ENCODE data around the gene ERCC1.

DNA sequence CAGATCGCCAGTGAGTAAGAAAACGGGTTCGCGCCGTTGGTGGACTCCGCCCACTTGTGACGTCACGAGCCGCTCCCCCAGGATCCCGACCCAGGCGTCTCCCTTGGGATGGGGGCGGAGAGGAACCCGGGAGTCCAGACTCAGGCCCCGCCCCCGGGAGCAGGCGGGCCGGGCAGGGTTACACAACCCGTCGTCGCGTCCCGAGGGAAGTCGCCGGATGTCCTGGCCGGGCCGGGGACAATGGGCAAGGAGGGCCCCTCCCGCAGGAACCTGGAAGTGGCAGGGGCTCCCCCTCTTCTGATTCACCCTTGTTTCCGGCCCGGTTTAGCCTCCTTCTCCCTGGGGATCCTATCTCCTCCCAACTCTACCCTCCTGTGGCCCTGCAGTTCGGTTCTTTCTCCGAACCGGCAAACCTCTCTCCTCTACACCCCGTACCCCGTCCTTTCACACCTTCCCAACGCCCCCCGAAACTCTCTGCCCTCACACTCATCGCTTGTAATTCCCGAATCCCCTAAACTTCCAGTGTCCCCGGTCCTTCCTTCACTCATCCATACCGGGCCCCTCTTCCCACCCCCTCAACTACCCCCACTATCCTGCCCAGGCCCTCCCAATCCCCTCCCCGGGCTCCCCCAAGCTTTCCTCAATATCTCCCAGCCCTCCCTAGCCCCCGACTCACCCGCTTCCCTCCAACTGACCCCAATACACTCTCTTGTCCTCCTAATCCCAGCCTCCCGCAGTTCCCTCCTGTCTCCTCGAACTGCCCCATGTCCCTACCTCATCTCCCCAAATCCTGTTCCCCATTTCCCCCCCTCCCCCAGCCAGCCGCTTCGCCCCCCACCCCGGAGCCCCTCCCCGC lies 20.0 kb upstream of the ERCC1 start:
- TF ChIP-seq, protein P1, sequence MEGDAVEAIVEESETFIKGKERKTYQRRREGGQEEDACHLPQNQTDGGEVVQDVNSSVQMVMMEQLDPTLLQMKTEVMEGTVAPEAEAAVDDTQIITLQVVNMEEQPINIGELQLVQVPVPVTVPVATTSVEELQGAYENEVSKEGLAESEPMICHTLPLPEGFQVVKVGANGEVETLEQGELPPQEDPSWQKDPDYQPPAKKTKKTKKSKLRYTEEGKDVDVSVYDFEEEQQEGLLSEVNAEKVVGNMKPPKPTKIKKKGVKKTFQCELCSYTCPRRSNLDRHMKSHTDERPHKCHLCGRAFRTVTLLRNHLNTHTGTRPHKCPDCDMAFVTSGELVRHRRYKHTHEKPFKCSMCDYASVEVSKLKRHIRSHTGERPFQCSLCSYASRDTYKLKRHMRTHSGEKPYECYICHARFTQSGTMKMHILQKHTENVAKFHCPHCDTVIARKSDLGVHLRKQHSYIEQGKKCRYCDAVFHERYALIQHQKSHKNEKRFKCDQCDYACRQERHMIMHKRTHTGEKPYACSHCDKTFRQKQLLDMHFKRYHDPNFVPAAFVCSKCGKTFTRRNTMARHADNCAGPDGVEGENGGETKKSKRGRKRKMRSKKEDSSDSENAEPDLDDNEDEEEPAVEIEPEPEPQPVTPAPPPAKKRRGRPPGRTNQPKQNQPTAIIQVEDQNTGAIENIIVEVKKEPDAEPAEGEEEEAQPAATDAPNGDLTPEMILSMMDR (IDR thresholded peaks at IDR 0.05; ENCODE audit: low read depth, low read length, poor library complexity, severe bottlenecking): no peak
- TF ChIP-seq EZH2phosphoT487 (IDR thresholded peaks at IDR 0.05; ENCODE audit: borderline replicate concordance, low read length): no peak

Data from DOHH2 (cell line).